GM19035 (cell line): Measurements from ENCODE around the gene FNBP1.
A peak's percentile ranks its signal among the peaks of the same experiment; 100 is the strongest.

ENCODE experiments used
- ATAC-seq: cut with Tn5 transposase; IDR thresholded peaks from one replicate; pipeline ENCODE4 v1.9.1; 2021; ENCODE audit not compliant: unreplicated experiment

The FNBP1 gene

GRCh38 chr9:129929496-129930125, 113.4 kb downstream of the FNBP1 start:
- ATAC-seq = no peak

- ATAC-seq = no peak
These were observed 119.4 kb downstream of the FNBP1 start for GRCh38 chr9:129923589-129923988.

- ATAC-seq = no peak
These were observed 121.1 kb downstream of the FNBP1 start for GRCh38 chr9:129921905-129922304.

- ATAC-seq = no peak
These were observed 123.1 kb downstream of the FNBP1 start for GRCh38 chr9:129919841-129920240.

GRCh38 chr9:129919277-129919676, 123.7 kb downstream of the FNBP1 start:
- no peak for ATAC-seq

- no peak for ATAC-seq
These were observed 124.6 kb downstream of the FNBP1 start for GRCh38 chr9:129918296-129918950.

- ATAC-seq = no peak
These were observed 126.3 kb downstream of the FNBP1 start for GRCh38 chr9:129916707-129917106.

- ATAC-seq = no peak
These were observed 128.9 kb downstream of the FNBP1 start for GRCh38 chr9:129914051-129914450.

GRCh38 chr9:129910628-129911567, 132.1 kb downstream of the FNBP1 start:
- ATAC-seq = no peak

GRCh38 chr9:129909851-129910250, 133.1 kb downstream of the FNBP1 start:
- ATAC-seq = no peak

- ATAC-seq = no peak
These were observed 134.1 kb downstream of the FNBP1 start for GRCh38 chr9:129908906-129909305.

GRCh38 chr9:129907201-129907600, 135.8 kb downstream of the FNBP1 start:
- ATAC-seq = no peak

- no peak for ATAC-seq
These were observed 136.7 kb downstream of the FNBP1 start for GRCh38 chr9:129906298-129906697.

- no peak for ATAC-seq
These were observed 138.3 kb downstream of the FNBP1 start for GRCh38 chr9:129904734-129905133.

GRCh38 chr9:129902740-129903134, 140.3 kb downstream of the FNBP1 start:
- no peak for ATAC-seq

- no peak for ATAC-seq
These were observed 140.8 kb downstream of the FNBP1 start for GRCh38 chr9:129901993-129902739.

- peak; percentile 83 for ATAC-seq
These were observed 142.5 kb downstream of the FNBP1 start for GRCh38 chr9:129900263-129901027.

GRCh38 chr9:129899620-129900019, 143.4 kb downstream of the FNBP1 start:
- ATAC-seq = no peak

- ATAC-seq = no peak
These were observed 144.8 kb downstream of the FNBP1 start for GRCh38 chr9:129898185-129898584.

GRCh38 chr9:129897263-129897662, 145.7 kb downstream of the FNBP1 start:
- no peak for ATAC-seq
